T-cell (primary cell): ENCODE measurements around the gene ATP23. TPM values are rescaled to one million over a fixed set of nuclear protein-coding genes. Genes with fewer than 3 reads are reported as not detected.

Source experiments
- ATAC-seq, 4 experiments: fragments of 200-7000 bp in 3 of 4; fragments of 150-1000 bp in 1 of 4; cut with Tn5 transposase; replicated peaks in 1 of 4; 1 replicate in 3 of 4; 2 replicates in 1 of 4; pipeline ENCODE4 v1.10.0; 2021; ENCODE audit warnings: moderate library complexity in 3 of 4, mild to moderate bottlenecking in 2 of 4, moderate number of reproducible peaks in 1 of 4
- CTCF ChIA-PET, 2 donors: fragments of 300-600 bp; sonication (Branson Sonifier 250); formaldehyde crosslinking; loops; one replicate each; lab custom pipeline; 2022; ENCODE audit warnings: antibody characterized with exemption in 2 of 2; lab: Charles Lee
- POLR2A ChIA-PET, 2 donors: fragments of 300-600 bp; sonication (Branson Sonifier 250); formaldehyde crosslinking; loops; one replicate each; lab custom pipeline; 2022; ENCODE audit warnings: antibody characterized with exemption in 2 of 2; lab: Charles Lee
- DNase-seq, 35 experiments: peaks; one replicate each; pipeline versions ENCODE4 v3.0.0 to v3.0.0-alpha.2; 2013 to 2023
- H3K27ac ChIP-seq: one replicate; pipeline ENCODE4 v1.5.1; 2013; ENCODE audit warnings: low read length
- H3K27me3 ChIP-seq, 2 experiments: replicated peaks in 1 of 2; 1 replicate in 1 of 2; 2 replicates in 1 of 2; pipeline versions ENCODE4 v1.6.1 to v1.7.0; 2013; ENCODE audit warnings: low read length in 1 of 2, mixed read lengths in 1 of 2; ENCODE audit not compliant: control insufficient read depth in 2 of 2, insufficient read depth in 2 of 2; ENCODE audit errors: extremely low read depth in 1 of 2
- H3K36me3 ChIP-seq, 2 donors: 1 replicate in 1 of 2; 2 replicates in 1 of 2; pipeline versions ENCODE4 v1.6.1 to v1.7.0; 2013; ENCODE audit warnings: low read length in 1 of 2; ENCODE audit not compliant: control insufficient read depth in 2 of 2, insufficient read depth in 1 of 2; ENCODE audit errors: extremely low read depth in 1 of 2
- H3K4me1 ChIP-seq, 2 experiments: 1 replicate in 1 of 2; 2 replicates in 1 of 2; pipeline versions ENCODE4 v1.6.1 to v1.7.0; 2013; ENCODE audit warnings: low read length in 2 of 2, mixed read lengths in 1 of 2; ENCODE audit not compliant: insufficient read depth in 2 of 2, control insufficient read depth in 1 of 2; ENCODE audit errors: extremely low read depth in 1 of 2
- H3K4me3 ChIP-seq, 2 donors: 1 replicate in 1 of 2; 2 replicates in 1 of 2; pipeline versions ENCODE4 v1.5.1 to v1.7.0; 2013; ENCODE audit warnings: mild to moderate bottlenecking in 2 of 2, low read length in 1 of 2, moderate library complexity in 1 of 2; ENCODE audit not compliant: control insufficient read depth in 1 of 2; ENCODE audit errors: extremely low read depth in 1 of 2
- H3K9me3 ChIP-seq: 2 replicates; pipeline ENCODE4 v1.7.0; 2013
- H3K27ac Mint-ChIP-seq, 2 donors: one replicate each; pipeline ENCODE4 v1.8.0; 2020 to 2021; ENCODE audit warnings: mild to moderate bottlenecking in 2 of 2, mixed read lengths in 2 of 2
- H3K27me3 Mint-ChIP-seq, 2 donors: one replicate each; pipeline ENCODE4 v1.8.0; 2021 to 2022; ENCODE audit warnings: mixed read lengths in 2 of 2
- H3K36me3 Mint-ChIP-seq: one replicate; pipeline ENCODE4 v1.8.0; 2021; ENCODE audit warnings: mixed read lengths
- H3K4me1 Mint-ChIP-seq, 3 donors: one replicate each; pipeline ENCODE4 v1.8.0; 2020 to 2022; ENCODE audit warnings: mixed read lengths in 3 of 3, mild to moderate bottlenecking in 1 of 3
- H3K4me3 Mint-ChIP-seq, 3 donors: one replicate each; pipeline ENCODE4 v1.8.0; 2020 to 2022; ENCODE audit warnings: mild to moderate bottlenecking in 3 of 3, mixed read lengths in 3 of 3, moderate library complexity in 3 of 3
- H3K9me3 Mint-ChIP-seq, 3 donors: one replicate each; pipeline ENCODE4 v1.8.0; 2020 to 2022; ENCODE audit warnings: mixed read lengths in 3 of 3
- WGBS: methylation state at CpG from one replicate; pipeline ENCODE4 v1.1.5; 2013; ENCODE audit warnings: missing lambda C conversion rate; ENCODE audit not compliant: insufficient coverage; 5-methylcytosine and 5-hydroxymethylcytosine counted together
- total RNA-seq, 35 experiments: library from RNA in 6 of 35; stranded (reverse) in 6 of 35; fragments of 120-200 nt in 1 of 35; gene quantifications; one replicate each; pipeline versions ENCODE4 v1.2.1 to v1.2.4 and lab custom pipeline; 2013 to 2026

ATP23 gene
- total RNA-seq, 5 donors from 2014 or later (not counting 1 experiment from before 2014, with no cell fraction given), result 3.1 to 9.7 (median 7.7) TPM

DNA sequence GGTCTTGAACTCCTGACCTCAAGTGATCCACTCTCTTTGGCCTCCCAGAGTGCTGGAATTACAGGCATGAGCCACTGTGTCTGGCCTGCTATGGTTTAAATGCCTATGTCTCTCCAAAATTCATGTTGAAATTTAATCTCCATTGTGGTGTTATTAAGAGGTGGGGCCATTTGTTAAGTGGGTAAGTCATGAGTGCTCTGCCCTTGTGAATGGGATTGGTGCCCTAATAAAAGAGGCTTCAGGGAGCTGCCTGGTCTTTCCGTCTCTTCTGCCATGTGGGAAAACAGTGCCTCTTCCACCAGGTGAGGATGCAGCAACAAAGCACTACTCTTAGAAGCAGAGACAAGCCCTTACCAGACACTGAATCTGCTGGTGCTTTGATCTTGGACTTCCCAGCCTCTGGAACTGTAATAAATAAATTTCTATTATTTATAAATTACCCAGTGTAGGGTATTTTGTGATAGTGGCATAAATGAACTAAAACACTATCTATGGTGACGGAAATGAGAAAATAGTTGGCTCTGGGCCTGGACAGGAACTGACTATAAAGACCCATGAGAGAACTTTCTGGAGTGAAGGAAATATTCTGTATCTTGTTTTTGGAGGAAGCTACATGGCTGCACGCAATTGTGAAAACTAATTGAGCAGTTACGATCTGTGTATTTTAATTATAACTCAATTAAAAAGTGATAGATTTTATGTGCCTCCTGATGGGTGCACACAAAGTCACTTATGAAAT is 12.1 kb upstream of the ATP23 start:
- no peaks in the 10 kb centered on the region for H3K9me3 ChIP-seq
- H3K27me3 ChIP-seq, result no peaks in the 10 kb centered on the region
- no peak overlapping the region for H3K4me3 ChIP-seq
- 100% methylated on average over 1 of the region's 4 CpGs for WGBS
- Mint-ChIP-seq H3K27ac (no peak overlapping the region), H3K4me1 (peaks cover 0 to 2% (median 0%) of the 10 kb centered on the region in 3 donors), H3K36me3 (peaks cover 2% of the 10 kb centered on the region), H3K4me3 (no peak overlapping the region), H3K9me3 (no peaks in the 10 kb centered on the region), H3K27me3 (no peaks in the 10 kb centered on the region)
- ATAC-seq (no peak), DNase-seq (no peak)
- ChIA-PET CTCF (no interaction called here), POLR2A (no interaction called here)
- no peaks in the 10 kb centered on the region for H3K36me3 ChIP-seq
- H3K4me1 ChIP-seq, result no peaks in the 10 kb centered on the region
- H3K27ac ChIP-seq, result no peak overlapping the region

DNA sequence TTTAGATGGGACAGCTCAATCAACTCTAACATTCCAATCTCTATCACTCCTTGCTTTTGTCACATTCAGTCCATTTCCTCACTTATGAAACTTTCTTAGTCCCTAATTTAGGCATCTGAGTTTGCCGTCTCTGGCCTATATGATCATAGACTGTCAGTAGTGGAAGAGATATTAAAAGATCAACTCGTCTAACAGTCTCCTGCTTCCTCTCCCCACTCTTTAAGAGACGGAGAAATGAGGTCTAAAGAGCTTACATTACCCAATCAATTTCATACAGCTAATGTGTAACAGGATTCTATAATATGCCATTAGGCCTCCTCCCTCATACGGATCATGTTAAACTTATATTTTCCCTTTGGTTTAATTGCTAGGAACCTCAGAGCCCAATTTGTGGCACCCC is 6.5 kb upstream of the ATP23 start:
- no peak for ATAC-seq
- DNase-seq, result no peak
- peak overlapping the region in 1 of 3 donors; percentile 97 for H3K4me3 Mint-ChIP-seq
- no peaks in the 10 kb centered on the region for H3K36me3 ChIP-seq
- no peaks in the 10 kb centered on the region for H3K27me3 Mint-ChIP-seq
- no peaks in the 10 kb centered on the region for H3K9me3 Mint-ChIP-seq
- no peaks in the 10 kb centered on the region for H3K27me3 ChIP-seq
- no peak overlapping the region for H3K27ac Mint-ChIP-seq
- peaks cover 20 to 26% (median 22%) of the 10 kb centered on the region in 3 donors for H3K4me1 Mint-ChIP-seq
- ChIA-PET CTCF (no interaction called here), POLR2A (no interaction called here)
- no CpG with 5 or more reads among the region's 4 CpGs for WGBS
- H3K9me3 ChIP-seq, result no peaks in the 10 kb centered on the region
- no peak overlapping the region for H3K27ac ChIP-seq
- peaks cover 4 to 6% of the 10 kb centered on the region in 2 experiments for H3K4me1 ChIP-seq
- no peak overlapping the region for H3K4me3 ChIP-seq
- H3K36me3 Mint-ChIP-seq, result peaks cover 2% of the 10 kb centered on the region

DNA sequence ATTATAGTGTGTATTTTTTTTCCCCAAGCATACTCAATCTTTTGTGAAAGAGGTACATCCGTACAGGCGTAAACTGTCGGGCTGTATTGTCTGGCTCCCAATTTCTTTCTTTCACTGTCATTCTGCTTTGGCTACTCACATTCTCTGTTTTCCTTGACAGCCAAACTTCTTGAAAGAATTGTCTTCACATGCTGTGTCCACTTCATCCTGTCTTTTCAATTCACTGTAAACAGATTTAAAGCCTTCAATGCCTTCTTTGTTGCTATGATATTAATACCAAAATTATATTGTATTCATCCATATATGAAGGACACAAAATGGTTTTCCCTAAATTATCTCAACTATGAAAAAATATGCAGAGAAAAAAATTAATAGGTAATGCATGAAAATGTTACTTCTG is 6.0 kb upstream of the ATP23 start:
- CTCF ChIA-PET, result no interaction called here
- peak overlapping the region; percentile 92 for H3K27ac ChIP-seq
- H3K27ac Mint-ChIP-seq, result peak overlapping the region; percentile 100
- H3K36me3 Mint-ChIP-seq, result peaks cover 2% of the 10 kb centered on the region
- no peaks in the 10 kb centered on the region for H3K36me3 ChIP-seq
- WGBS, result 100% methylated on average over 3 of the region's 3 CpGs
- no peak for ATAC-seq
- no peaks in the 10 kb centered on the region for H3K9me3 ChIP-seq
- no peak for DNase-seq
- no peaks in the 10 kb centered on the region for H3K9me3 Mint-ChIP-seq
- POLR2A ChIA-PET, result no interaction called here
- H3K4me1 ChIP-seq, result peaks cover 4 to 12% of the 10 kb centered on the region in 2 experiments
- H3K4me3 Mint-ChIP-seq, result peak overlapping the region; percentile 86 to 98 (median 97)
- H3K4me1 Mint-ChIP-seq, result peaks cover 22 to 28% (median 23%) of the 10 kb centered on the region in 3 donors
- peak overlapping the region in 1 of 2 donors; percentile 70 for H3K4me3 ChIP-seq
- H3K27me3 ChIP-seq, result no peaks in the 10 kb centered on the region
- no peaks in the 10 kb centered on the region for H3K27me3 Mint-ChIP-seq

- peaks cover 28 to 35% (median 29%) of the 10 kb centered on the region in 3 donors for H3K4me1 Mint-ChIP-seq
- ATAC-seq, result peak; percentile 94 to 96 (median 96)
- 0% methylated on average over 25 of the region's 29 CpGs for WGBS
- peaks cover 2% of the 10 kb centered on the region for H3K36me3 Mint-ChIP-seq
- peak overlapping the region; percentile 86 to 98 (median 97) for H3K4me3 Mint-ChIP-seq
- no peaks in the 10 kb centered on the region for H3K27me3 ChIP-seq
- peaks cover 11 to 17% of the 10 kb centered on the region in 2 experiments for H3K4me1 ChIP-seq
- H3K4me3 ChIP-seq, result peak overlapping the region; percentile 66 to 70
- no peaks in the 10 kb centered on the region for H3K27me3 Mint-ChIP-seq
- CTCF ChIA-PET, result no interaction called here
- peak; percentile 69 to 96 (median 90) for DNase-seq
- H3K27ac ChIP-seq, result peak overlapping the region; percentile 92
- H3K9me3 Mint-ChIP-seq, result no peaks in the 10 kb centered on the region
- POLR2A ChIA-PET, result interaction anchor here (0.5 to 0.6 kb wide), 2 partner anchors 8 to 85 kb away, joined by 3 read pairs; no protein-coding TSS in a partner anchor
- H3K27ac Mint-ChIP-seq, result peak overlapping the region; percentile 100
- H3K9me3 ChIP-seq, result no peaks in the 10 kb centered on the region
- no peaks in the 10 kb centered on the region for H3K36me3 ChIP-seq
These were observed 5.4 kb upstream of the ATP23 start for GRCh38 chr12:57935839-57936512.

DNA sequence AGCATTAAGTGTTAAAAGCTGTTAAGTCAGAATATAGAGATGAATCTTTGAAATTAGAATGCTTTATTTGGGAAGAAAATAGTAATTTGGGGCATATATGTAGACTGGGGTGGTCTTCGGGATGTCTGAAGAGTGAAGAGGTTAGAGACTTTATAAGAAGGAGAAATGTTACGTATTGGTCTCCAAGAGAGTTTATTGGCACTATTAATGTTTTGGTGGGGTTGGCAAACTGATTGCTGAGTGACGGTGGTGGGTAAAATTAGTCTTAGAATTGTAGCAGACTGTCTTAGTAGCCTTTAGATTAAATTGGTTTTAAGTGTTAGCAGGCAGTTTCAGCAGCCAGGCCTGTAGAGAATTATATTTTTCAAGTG is 4.9 kb upstream of the ATP23 start:
- ChIA-PET CTCF (no interaction called here), POLR2A (interaction anchor here (0.5 to 0.6 kb wide), 2 partner anchors 8 to 85 kb away, joined by 3 read pairs; no protein-coding TSS in a partner anchor)
- Histone ChIP-seq H3K27me3 (no peaks in the 10 kb centered on the region), H3K4me1 (peaks cover 12 to 17% of the 10 kb centered on the region in 2 experiments), H3K27ac (peak overlapping the region; percentile 92), H3K36me3 (no peaks in the 10 kb centered on the region), H3K9me3 (no peaks in the 10 kb centered on the region), H3K4me3 (peak overlapping the region in 1 of 2 donors; percentile 70)
- H3K36me3 Mint-ChIP-seq, result peaks cover under 1% of the 10 kb centered on the region
- H3K27me3 Mint-ChIP-seq, result no peaks in the 10 kb centered on the region
- DNase-seq (no peak), ATAC-seq (no peak)
- H3K27ac Mint-ChIP-seq, result peak overlapping the region; percentile 89 to 100
- H3K4me3 Mint-ChIP-seq, result peak overlapping the region; percentile 60 to 97 (median 86)
- H3K9me3 Mint-ChIP-seq, result no peaks in the 10 kb centered on the region
- peaks cover 30 to 37% (median 32%) of the 10 kb centered on the region in 3 donors for H3K4me1 Mint-ChIP-seq
- WGBS, result 56% methylated on average over 3 of the region's 3 CpGs

DNA sequence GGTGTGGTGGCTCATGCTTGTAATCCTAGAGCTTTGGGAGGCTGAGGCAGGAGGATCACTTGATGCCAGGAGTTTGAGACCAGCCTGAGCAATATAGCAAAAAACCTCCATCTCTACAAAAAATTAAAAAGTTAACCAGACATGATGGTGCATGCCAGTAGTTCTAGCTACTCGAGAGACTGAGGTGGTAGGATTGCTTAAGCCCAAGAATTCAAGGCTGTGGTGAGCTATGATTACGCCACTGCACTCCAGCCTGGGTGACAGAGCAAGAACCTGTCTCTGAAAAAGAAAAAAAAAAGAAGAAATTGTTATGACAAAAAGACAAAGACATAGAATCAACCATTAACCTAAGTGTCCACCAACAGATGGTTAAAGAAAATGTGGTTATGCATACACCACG is 2.1 kb upstream of the ATP23 start:
- Mint-ChIP-seq H3K4me3 (no peak overlapping the region), H3K4me1 (peaks cover 53 to 57% (median 56%) of the 10 kb centered on the region in 3 donors), H3K9me3 (no peaks in the 10 kb centered on the region), H3K27ac (peak overlapping the region in 1 of 2 donors; percentile 39), H3K36me3 (no peaks in the 10 kb centered on the region), H3K27me3 (no peaks in the 10 kb centered on the region)
- WGBS, result no CpG with 5 or more reads among the region's 3 CpGs
- ATAC-seq, result no peak
- Histone ChIP-seq H3K27me3 (no peaks in the 10 kb centered on the region), H3K4me1 (peaks cover 21 to 22% of the 10 kb centered on the region in 2 experiments), H3K4me3 (no peak overlapping the region), H3K9me3 (no peaks in the 10 kb centered on the region), H3K36me3 (no peaks in the 10 kb centered on the region), H3K27ac (no peak overlapping the region)
- ChIA-PET POLR2A (interaction anchor here in 1 of 2 donors (0.6 kb wide), 1 partner anchor 195 kb away, joined by 5 read pairs; no protein-coding TSS in a partner anchor), CTCF (interaction anchor here in 1 of 2 donors (0.6 kb wide), 1 partner anchor 107 kb away, joined by 3 read pairs; no protein-coding TSS in a partner anchor)
- no peak for DNase-seq
